ENCODE results near the gene MAPKAP1.

MAPKAP1 gene

GRCh38 chr9:125659954-125660353 lies 47.1 kb downstream of the MAPKAP1 start:
- TF ChIP-seq REST (IDR thresholded peaks at IDR 0.05; ENCODE audit: insufficient read depth in 1 of 2, low read depth in 2 of 2, low read length in 2 of 2), result no peak
- TF ChIP-seq SIN3A (IDR thresholded peaks at IDR 0.05; ENCODE audit: borderline replicate concordance, insufficient read depth, low read length), result no peak
- no peak for TF ChIP-seq FOXP2 (optimal IDR thresholded peaks at IDR 0.05; ENCODE audit: borderline replicate concordance, extremely low read depth, extremely low read length, insufficient read depth)
- TF ChIP-seq POLR2AphosphoS5 (IDR thresholded peaks at IDR 0.05; ENCODE audit: low read depth, low read length), result no peak
- no peak for TF ChIP-seq TAF1 (IDR thresholded peaks at IDR 0.05; ENCODE audit: borderline replicate concordance, insufficient read depth, low read length)

GRCh38 chr9:125659201-125659840 lies 47.7 kb downstream of the MAPKAP1 start:
- TF ChIP-seq POLR2AphosphoS5 (IDR thresholded peaks at IDR 0.05; ENCODE audit: low read depth, low read length) (no peak), TAF1 (IDR thresholded peaks at IDR 0.05; ENCODE audit: borderline replicate concordance, insufficient read depth, low read length) (no peak), REST (IDR thresholded peaks at IDR 0.05; ENCODE audit: insufficient read depth in 1 of 2, low read depth in 2 of 2, low read length in 2 of 2) (no peak), FOXP2 (optimal IDR thresholded peaks at IDR 0.05; ENCODE audit: borderline replicate concordance, extremely low read depth, extremely low read length, insufficient read depth) (no peak), SIN3A (IDR thresholded peaks at IDR 0.05; ENCODE audit: borderline replicate concordance, insufficient read depth, low read length) (no peak)

GRCh38 chr9:125656560-125656959 lies 50.4 kb downstream of the MAPKAP1 start:
- TF ChIP-seq TAF1 (IDR thresholded peaks at IDR 0.05; ENCODE audit: borderline replicate concordance, insufficient read depth, low read length) (no peak), REST (IDR thresholded peaks at IDR 0.05; ENCODE audit: insufficient read depth in 1 of 2, low read depth in 2 of 2, low read length in 2 of 2) (no peak), SIN3A (IDR thresholded peaks at IDR 0.05; ENCODE audit: borderline replicate concordance, insufficient read depth, low read length) (no peak), FOXP2 (optimal IDR thresholded peaks at IDR 0.05; ENCODE audit: borderline replicate concordance, extremely low read depth, extremely low read length, insufficient read depth) (no peak), POLR2AphosphoS5 (IDR thresholded peaks at IDR 0.05; ENCODE audit: low read depth, low read length) (no peak)

- TF ChIP-seq REST (IDR thresholded peaks at IDR 0.05; ENCODE audit: insufficient read depth in 1 of 2, low read depth in 2 of 2, low read length in 2 of 2) (no peak), SIN3A (IDR thresholded peaks at IDR 0.05; ENCODE audit: borderline replicate concordance, insufficient read depth, low read length) (no peak), POLR2AphosphoS5 (IDR thresholded peaks at IDR 0.05; ENCODE audit: low read depth, low read length) (no peak), FOXP2 (optimal IDR thresholded peaks at IDR 0.05; ENCODE audit: borderline replicate concordance, extremely low read depth, extremely low read length, insufficient read depth) (no peak), TAF1 (IDR thresholded peaks at IDR 0.05; ENCODE audit: borderline replicate concordance, insufficient read depth, low read length) (no peak)
These were observed 51.2 kb downstream of the MAPKAP1 start for GRCh38 chr9:125655691-125656410.
